Stimulated activated CD8-positive, alpha-beta memory T cell treated with anti-CD3 and anti-CD28 coated beads, Interleukin-7, amount 100 ng/mL, for 24 hours (primary cell): ENCODE results near the gene PRDM16.

Source experiments
- DNase-seq: peaks from one replicate; pipeline ENCODE4 v3.0.0-alpha.2; 2020; ENCODE audit warnings: low read depth

The PRDM16 gene

DNA sequence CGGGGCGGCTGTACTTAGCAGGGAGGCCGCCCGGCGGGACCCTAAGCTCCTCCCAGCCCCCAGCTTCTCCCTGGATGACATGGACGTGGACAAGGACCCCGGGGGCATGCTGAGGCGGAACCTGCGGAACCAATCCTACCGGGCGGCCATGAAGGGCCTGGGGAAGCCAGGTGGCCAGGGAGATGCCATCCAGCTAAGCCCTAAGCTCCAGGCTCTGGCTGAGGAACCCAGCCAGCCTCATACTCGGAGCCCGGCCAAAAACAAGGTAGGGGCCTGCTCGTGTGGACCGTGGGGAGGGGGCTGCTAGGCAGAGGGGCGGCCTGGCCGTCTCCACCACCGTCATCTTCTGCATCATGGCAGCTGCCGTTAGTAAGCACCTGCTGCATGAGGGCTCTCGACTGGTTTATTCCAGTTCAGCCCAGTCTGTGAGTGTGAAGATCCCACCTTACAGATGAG lies 394.4 kb downstream of the PRDM16 start:
- DNase-seq: no peak

DNA sequence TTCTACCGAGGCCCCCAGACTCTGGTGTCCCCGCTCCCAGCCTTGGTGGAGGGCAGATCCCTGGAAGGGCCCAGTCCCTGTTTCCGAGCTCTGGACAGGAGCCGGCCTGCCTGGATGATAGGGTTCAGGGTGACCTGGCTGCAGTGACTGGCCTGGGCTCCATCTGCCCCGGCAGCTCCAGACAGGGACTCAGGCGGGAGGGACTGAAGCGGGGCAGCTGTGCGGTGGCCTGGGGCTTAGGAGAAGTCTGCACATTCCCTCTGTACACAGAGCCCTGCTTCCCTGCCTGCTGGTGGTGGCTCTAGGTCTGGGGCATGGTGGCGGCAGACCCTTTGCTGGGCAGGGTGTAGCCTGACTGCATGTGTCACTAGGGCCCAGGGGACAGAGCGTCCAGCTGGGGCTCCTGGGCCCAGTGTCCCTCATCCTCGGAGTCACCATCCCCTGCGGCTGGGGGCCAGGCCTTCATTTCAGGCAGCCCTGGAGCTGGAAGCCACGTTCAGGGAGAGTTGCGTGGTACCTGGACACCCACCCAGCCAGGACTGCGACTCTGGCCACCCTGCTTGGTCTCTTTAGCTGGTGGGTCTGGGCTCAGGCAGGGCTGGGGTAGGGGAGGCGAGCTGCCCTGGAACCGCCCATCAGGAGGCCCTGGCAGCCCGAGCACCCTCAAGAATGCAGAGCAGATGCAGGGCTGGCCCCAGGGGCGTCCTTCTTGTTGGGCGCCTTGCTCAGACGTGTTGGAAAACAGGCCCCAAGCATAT lies 395.1 kb downstream of the PRDM16 start:
- no peak for DNase-seq

DNA sequence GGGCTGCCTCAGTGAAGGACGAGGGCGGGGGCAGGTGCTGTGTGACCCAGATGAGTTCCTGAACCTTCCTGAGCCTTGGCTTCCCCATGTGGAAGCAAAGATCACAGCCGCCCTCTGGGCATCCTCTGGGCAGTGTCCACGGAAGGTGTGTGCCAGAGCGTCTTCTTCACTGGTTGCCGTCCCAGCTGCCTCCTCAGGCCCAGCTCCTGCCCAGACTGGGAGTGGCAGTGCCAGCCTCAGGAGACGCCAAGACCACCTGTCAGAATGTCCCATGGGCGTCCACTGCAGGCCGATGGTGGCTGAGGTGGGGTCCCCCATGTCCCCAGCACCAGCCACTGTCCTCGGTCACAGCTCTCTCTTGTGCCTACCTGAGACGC lies 395.6 kb downstream of the PRDM16 start:
- DNase-seq: no peak

DNA sequence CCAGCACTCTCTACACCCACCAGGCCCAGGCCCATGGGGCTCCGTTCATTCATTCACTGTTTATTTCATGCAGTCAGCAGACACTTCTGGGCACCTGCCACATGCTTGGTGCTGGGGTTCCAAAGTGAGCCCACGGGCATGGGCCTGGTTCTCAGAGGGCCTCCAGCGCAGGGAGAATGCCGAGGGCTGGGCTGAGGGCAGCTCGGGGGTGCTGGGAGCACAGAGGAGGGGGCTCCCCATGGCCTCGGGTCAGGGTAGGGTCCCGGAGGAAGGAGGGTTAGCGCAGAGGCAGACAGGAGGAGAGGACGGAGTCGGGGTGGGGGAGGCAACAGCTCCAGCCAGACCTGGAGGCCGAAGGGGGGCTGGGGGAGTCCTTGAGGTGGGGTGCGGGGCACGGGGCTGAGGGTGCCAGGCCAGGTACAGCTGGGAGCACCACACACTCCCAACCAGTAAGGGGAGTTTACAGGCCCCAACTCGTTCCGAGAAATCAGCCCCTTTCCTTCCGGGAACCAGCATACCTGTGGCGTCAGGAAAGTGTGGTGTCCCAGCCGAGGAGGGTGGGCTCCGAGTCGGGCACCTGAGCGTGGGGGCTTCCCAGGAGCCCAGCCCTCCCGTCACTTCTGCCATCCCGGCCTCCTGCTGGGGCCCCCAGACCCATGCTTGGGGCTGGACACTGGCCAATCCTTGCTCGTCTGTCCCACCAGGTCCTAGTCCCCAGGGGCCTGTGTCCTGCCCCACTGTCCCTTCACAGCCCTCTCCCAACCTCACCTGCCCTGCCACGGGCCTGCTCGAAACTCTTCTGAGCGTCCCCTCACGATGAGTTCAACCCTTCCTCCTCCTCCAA lies 396.3 kb downstream of the PRDM16 start:
- DNase-seq: no peak

DNA sequence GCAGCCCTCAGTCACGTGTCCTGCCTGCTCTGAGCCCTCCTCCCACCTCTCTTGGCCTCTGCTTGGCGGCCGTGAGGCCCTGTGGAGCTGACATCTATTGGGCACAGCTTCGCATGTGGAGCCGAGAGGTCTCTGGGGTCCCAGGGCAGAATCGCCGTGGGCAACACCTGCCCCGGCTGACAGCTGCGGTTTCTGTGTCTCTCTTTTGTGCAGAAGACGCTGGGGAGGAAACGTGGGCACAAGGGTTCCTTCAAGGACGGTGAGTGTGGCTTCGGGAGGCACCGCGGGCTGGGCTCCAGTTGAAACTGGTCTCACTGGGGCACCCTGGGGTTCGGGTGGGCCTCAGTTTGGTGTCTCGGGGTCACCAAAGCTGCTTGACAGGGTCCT lies 396.9 kb downstream of the PRDM16 start:
- no peak for DNase-seq

DNA sequence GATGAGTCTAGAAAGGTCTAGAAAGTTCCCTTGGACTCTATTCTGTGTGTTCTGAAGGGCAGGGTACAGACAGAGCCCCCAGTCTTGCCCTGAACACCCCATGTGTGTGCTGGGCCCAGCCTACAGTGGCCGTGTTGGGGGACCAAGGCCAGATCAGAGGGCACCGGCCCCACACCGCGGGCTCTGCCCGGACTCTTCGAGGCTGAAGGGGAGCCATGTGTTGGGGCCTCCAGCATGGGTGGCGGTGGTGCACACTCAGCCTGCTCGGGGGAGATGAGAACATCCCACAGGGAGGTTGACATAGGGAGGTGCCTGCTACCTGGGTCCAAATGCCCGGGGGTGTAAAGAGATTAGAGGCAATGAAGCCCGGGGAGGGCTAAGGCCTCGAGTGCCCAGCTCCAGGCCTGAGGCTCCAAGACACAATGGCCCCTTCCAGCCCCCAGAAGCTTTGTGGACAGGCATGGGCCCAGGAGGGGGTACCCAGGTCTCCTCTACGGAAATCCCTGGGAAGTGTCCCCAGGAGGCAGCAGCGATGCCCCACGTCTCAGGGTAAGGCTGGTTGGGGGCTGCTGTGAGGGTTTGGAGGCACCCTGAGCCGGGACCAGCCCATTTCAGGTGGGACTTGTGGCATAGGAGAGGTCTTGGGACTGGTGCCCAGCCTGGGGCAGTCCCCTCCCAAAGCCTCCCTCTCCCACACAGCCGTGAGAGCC lies 397.5 kb downstream of the PRDM16 start:
- DNase-seq: no peak

DNA sequence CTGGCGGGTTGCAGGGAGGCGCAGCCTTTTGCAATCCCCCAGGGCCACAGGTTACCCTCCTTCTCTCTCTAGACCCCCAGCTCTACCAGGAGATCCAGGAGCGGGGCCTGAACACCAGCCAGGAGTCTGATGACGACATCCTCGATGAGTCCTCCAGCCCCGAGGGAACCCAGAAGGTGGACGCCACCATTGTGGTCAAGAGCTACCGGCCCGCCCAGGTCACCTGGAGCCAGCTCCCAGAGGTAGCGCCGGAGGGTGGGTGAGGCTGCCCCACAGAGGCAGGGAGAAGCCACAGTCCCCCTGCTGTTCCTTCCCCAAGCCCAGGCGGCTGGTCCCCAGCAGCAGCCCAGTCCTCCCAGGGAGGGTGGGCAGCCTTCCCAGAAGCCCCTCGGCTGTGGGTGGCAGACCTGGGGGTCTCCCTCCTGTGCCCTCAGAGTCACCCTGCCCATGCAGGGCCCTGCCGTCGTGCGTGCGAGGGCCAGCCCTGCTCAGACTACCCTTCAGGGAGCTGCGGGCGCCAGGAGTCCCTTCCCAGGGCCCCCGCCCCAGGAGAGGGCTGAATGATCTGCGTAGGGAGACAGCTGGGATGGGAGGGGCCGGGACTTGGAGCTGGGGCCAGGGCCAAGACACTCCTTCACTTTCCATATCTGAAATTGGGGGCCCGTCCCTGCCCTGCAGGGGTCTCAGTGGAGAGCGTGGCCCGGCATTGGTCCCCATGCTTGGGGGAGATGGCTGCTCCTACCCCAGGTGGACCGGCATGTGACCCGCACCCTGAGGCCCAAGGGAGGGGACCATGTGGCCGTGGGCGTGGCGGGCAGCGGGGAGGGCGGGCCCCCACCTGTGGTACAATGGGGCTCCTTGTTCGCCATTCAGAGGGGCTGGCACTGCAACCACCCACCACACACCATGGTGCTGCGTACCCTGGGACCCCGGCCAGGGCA lies 398.4 kb downstream of the PRDM16 start:
- no peak for DNase-seq

DNA sequence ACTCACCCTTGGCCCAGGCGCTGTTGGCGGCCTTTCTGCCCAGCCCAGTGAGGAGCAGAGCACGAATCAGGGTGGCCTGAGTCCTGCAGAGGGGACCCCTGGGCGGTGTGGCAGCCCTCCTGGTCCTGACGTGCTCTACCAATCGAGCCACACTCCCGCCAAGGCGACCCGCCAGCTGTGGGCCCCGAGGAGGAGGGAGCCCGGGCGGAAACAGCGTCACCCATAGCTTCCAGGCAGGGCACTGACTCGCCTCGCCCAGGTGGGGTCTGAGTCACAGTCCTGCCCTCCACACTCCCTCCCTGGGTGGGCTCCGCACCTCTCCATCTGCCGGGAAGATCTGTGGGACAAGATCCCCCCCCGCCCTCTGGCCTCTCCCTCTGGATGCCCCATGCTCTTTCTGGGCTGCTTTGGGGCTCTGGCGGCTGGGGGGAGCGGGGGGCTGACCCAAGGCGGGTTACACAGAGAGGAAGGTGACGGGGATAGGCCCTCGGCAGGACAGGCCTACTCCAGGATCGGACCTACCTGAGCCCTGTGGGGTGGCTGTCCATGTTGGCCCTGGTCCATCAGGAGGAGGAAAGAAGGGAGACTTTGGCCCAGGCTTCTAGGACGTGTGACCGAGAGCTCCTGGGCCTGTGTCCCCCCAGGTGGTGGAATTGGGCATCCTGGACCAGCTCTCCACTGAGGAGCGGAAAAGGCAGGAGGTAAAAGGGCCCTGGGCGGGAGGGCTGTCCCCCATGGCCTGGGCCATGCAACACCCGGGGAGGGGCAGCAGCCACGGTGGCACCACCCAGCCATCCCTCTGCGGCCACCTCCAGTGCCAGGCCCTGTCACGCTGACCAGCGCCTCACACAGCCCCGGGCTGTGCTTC lies 399.5 kb downstream of the PRDM16 start:
- DNase-seq: no peak

DNA sequence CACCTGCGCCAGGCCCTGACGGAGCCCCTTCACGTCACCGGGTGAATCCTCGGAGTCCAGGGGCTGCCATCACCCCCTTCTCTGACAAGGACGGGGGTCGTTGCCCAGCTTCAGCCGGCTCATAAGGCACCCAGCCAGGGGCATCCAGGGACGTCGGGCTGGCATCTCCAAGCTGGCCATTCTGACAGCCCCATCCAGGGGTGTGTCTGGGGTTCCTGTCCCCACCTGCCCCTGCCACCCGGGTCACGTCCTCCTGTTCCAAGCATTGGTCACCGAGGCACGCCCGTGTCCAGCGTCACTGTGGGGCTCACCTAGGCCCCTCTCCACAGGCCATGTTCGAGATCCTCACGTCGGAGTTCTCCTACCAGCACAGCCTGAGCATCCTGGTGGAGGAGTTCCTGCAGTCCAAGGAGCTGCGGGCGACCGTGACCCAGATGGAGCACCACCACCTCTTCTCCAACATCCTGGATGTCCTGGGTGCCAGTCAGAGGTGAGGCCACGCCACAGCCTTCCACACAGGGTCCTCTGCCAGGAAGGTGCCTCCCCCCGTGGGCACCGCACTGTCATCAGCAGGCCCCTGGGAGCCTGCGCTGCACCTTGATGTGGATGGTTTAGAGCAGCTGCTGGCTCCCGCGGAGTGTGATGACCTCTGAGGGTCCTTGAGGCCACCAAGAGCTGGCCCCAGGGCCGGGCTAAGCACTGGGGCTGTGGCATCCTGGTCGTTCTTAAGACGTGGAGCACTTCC lies 400.3 kb downstream of the PRDM16 start:
- no peak for DNase-seq

DNA sequence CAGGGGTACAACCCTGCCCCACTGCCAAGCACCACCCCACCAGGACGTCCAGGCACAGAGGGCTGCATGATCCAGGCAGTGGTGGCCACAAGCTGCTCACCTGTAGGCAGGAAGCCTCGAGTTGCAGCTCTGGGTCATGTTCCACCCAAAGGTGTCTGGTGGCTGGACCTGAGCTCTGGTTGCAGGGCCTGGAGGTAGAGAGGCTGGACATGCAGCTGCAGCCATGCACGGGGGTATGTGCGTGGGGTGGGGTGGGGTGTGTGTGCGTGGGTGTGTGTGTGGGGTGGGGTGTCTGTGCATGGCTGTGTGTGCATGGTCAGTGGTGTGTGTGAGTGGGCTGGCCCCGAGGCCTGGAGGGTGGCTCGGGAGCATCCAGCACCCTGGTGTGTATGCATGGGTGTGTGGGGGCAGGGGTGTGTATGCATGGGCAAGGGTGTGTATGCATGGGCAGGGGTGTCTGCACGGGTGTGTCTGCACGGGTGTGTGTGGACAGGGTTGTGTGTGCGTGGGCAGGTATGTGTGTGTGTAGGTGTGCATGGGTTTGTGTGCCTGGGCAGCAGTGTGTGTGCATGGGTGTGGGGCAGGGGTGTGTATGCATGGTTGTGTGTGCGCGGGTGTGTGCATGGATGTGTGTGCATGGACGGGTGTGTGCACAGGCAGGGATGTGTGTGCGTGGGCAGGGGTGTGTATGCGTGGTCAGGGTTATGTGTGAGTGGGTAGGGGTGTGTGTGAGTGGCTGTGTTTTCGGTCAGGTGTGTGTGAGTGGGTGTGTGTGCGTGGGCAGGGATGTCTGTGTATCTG lies 401.0 kb downstream of the PRDM16 start:
- DNase-seq: no peak

DNA sequence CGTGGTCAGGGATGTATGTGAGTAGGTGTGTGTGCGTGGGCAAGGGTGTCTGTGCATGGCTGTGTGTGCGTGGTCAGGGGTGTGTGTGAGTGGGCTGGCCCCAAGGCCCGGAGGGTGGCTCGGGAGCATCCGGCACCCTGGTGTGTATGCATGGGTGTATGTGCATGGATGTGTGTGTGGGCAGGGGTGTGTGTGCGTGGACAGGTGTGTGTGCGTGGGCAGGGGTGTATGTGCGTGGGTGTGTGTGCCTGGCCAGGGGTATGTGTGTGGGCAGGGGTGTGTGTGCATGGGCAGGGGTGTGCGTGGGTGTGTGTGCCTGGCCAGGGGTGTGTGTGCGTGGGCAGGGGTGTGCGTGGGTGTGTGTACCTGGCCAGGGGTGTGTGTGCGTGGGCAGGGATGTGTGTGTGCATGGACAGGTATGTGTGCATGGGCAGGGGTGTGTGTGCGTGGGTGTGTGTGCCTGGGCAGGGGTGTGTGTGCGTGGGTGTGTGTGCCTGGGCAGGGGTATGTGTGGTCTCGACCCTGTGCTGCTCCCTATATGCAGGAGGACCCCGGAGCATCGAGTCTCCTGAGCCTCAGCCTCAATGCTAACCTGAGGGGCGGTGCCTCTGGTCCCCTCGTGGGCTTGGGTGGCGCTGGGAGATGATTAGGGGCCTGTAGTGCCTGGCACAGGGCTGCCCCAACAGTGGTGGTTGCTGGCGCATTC lies 401.8 kb downstream of the PRDM16 start:
- no peak for DNase-seq

DNA sequence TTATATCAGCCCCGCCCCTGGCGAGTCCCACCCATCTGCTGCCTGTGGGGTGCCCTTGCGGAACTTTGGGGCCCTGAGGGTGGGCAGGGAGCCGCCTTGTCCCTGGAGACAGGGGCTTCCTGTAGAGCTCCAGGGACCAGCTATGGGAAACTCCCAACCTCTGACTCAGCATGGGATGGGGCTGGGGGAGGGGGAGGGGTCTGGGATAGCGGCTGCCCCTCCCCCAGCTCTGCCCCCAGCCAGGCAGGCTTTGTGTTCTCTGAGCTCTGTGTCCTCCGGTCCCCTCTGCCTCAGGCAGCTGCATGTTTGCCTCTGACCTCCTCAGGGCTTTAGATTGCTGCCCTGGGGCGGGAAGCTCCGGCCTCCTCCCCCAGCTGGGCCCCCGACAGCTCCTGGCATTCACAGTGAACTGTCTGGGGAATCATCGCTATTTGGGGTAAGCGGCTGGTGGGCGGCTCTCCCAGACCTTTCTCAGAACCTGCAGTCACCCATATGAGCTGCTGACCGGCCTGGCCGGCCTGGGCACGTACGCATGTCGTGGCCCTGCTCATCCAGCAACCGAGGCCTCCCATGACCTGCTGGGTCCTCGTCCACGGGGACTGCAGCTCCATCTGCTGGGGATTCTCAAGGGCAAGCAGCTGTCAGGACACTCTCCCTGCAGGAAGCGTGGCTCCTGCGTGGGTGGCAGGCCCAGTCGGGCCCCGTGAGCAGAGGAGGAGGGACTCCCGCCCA lies 402.5 kb downstream of the PRDM16 start:
- no peak for DNase-seq

DNA sequence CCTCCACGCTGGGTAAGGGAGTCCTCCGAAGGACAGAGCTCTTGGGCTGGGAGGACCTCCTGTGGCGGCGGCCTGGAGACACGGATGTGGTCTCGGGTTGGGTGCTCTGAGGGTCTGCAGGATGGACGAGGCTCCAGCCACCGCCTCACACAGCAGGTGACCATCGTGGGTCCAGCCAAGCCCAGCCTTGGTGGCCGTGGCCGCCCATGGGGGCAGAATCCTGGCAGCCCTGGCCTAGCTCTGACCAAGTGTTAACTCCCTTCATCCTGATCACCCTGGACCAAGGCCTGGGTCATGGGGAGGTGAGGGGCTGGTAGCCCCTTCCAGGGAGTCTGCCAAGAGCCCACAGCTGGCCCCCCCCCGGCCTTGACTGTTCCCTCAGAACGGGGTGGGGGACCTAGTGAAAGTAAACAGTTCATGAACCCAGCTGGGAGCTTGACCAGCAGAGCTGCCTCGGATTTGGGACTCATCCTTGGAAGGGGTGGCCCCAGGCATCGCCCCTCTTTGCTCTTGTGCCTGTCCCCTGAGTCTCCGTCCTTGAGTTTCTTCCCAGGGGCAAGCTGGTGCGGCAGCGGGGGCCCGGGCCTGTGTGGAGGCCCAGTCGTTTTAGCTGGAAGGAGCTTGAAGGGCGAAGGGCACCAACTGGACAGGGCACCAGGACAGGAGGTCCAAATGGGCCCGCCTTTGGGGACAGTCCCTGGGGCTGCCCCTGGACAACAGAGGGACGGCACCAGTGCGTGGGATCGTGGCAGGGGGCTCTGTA lies 403.3 kb downstream of the PRDM16 start:
- no peak for DNase-seq

DNA sequence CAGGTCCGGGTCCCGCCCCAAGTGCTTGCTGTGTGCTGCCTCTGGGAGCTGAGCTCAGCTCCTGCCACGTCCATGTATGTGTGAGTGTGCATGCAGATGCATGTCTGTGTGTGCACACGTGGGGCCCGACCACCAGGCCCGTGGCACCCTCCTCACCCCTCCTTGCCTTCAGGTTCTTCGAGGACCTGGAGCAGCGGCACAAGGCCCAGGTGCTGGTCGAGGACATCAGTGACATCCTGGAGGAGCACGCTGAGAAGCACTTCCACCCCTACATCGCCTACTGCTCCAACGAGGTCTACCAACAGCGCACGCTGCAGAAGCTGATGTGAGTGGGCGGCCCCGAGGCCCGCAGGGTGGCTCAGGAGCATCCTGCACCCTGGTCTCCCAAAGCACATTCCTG lies 403.9 kb downstream of the PRDM16 start:
- DNase-seq: no peak

DNA sequence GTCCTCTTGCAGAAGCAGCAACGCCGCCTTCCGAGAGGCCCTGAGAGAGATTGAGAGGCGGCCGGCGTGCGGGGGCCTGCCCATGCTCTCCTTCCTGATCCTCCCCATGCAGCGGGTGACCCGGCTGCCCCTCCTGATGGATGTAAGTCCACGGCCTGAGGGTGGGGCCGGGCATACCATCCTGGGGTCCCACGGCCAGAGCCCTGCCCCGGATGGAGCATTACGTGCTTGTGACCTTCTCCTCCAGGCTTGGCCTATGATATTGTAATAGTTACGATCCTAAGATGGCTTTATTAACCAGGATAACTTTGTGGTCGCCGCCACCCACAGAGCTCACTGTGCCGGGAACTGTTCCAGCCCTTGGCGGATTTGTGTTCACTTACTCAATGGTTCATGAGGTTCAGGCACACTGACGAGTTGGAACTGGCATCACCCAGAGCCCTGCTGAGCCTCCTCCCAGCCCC lies 404.4 kb downstream of the PRDM16 start:
- DNase-seq: no peak

DNA sequence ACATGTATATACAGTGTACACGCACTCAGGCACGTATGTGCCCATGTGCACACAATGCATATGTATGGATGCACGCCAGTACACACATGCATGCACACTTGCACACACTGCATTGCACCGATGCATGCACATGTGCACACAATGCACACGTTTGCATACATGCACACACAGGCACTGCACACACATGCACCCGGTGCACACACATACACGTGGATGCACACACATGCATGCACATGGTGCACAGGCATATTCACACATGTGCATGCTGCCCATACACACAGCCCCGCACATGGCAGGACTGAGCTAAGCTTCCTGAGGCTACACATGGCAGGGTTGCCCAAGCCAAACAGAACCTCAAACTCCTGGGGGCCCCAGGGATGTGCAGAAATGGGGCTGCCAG lies 405.0 kb downstream of the PRDM16 start:
- no peak for DNase-seq

DNA sequence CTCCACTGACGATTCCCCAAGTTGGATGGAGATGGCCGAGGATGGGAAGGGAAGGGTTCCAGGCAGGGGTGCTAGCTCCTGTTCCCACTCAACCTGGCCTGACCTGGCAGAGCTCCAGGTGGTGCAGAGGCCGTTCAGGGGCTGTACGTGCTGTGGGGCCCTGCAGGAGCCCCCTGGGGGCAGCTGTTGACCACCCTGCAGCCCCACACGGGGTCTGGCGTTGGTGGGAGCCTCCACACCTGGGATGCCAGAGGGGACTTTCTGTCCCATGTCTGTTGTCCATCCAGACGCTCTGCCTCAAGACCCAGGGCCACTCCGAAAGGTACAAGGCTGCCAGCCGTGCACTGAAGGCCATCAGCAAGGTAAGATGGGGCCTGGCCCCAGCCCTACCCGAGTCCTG lies 405.4 kb downstream of the PRDM16 start:
- no peak for DNase-seq
